Heart left ventricle (tissue), 16 donors: ENCODE measurements around the gene WASF1. TPM values are rescaled to one million over a fixed set of nuclear protein-coding genes. Genes with fewer than 3 reads are reported as not detected.

Experiments used
- ATAC-seq, 4 donors: fragments of 200-7000 bp; cut with Tn5 transposase; one replicate each; pipeline ENCODE4 v1.9.1; 2020 to 2022; ENCODE audit warnings: moderate library complexity in 4 of 4, mild to moderate bottlenecking in 3 of 4, moderate number of reproducible peaks in 1 of 4
- DNase-seq, 5 donors: peaks; one replicate each; pipeline ENCODE4 v3.0.0-alpha.2; 2020
- H3K27ac ChIP-seq, 12 donors: fragments of 200-600 bp; sonication (generic) in 4 of 12; one replicate each; pipeline versions ENCODE4 v1.5.0 to v1.8.0; 2016 to 2022; ENCODE audit warnings: mild to moderate bottlenecking in 2 of 12
- H3K27me3 ChIP-seq, 9 donors: fragments of 200-600 bp; sonication (generic) in 2 of 9; one replicate each; pipeline versions ENCODE4 v1.5.1 to v1.8.0; 2016 to 2022; ENCODE audit warnings: mild to moderate bottlenecking in 3 of 9
- H3K36me3 ChIP-seq, 9 donors: fragments of 200-600 bp; sonication (generic) in 2 of 9; one replicate each; pipeline versions ENCODE4 v1.5.0 to v1.8.0; 2018 to 2022; ENCODE audit warnings: mild to moderate bottlenecking in 2 of 9
- H3K4me1 ChIP-seq, 12 donors: fragments of 200-600 bp; sonication (generic) in 4 of 12; one replicate each; pipeline versions ENCODE4 v1.5.0 to v1.8.0; 2016 to 2022; ENCODE audit warnings: mild to moderate bottlenecking in 3 of 12
- H3K4me3 ChIP-seq, 12 donors: fragments of 200-600 bp; sonication (generic) in 4 of 12; one replicate each; pipeline versions ENCODE4 v1.5.0 to v1.8.0; 2017 to 2022; ENCODE audit warnings: mild to moderate bottlenecking in 9 of 12, moderate library complexity in 4 of 12
- H3K9me3 ChIP-seq, 12 donors: fragments of 200-600 bp; sonication (generic) in 4 of 12; one replicate each; pipeline versions ENCODE4 v1.5.0 to v1.8.0; 2016 to 2022; ENCODE audit warnings: mild to moderate bottlenecking in 1 of 12
- CTCF ChIP-seq, 12 donors: fragments of 200-600 bp; sonication (generic) in 4 of 12; IDR thresholded peaks; one replicate each; pipeline versions ENCODE4 v1.5.0 to v1.8.0; 2018 to 2022; ENCODE audit warnings: antibody characterized with exemption in 12 of 12, mild to moderate bottlenecking in 5 of 12
- POLR2A ChIP-seq, 2 donors: fragments of 450-650 bp; IDR thresholded peaks; one replicate each; pipeline ENCODE4 v1.6.1; 2017; ENCODE audit warnings: antibody characterized with exemption in 2 of 2, mild to moderate bottlenecking in 2 of 2, moderate library complexity in 2 of 2
- WGBS, 4 donors: extraction: QIAGEN DNeasy Blood & Tissue Kit in 2 of 4; methylation state at CpG; one replicate each; pipeline versions ENCODE4 v1.1.5 to v1.1.7; 2013 to 2018; 5-methylcytosine and 5-hydroxymethylcytosine counted together
- intact Hi-C, 10 donors: fragments of 100-400 bp; cut with DNase I; formaldehyde crosslinking; loops; one replicate each; pipeline versions ENCODE4 v1.11.1 to v1.14.2; 2022
- polyA plus RNA-seq, 2 donors: library from polyadenylated mRNA; stranded (reverse); fragments of 200-250 nt; gene quantifications; one replicate each; pipeline ENCODE4 v1.2.3, GENCODE V29; 2013
- total RNA-seq, 9 donors: library from RNA; depleted of rRNA in 2 of 9; stranded (reverse); fragments of >200 nt in 2 of 9; fragmentation: NEBNext Ultra II Directional in 3 of 9; extraction: Animal tissue kit (Norgen Biotek cat#: 25700) in 3 of 9; gene quantifications; one replicate each; pipeline versions ENCODE4 v1.1.0 to v1.2.4, GENCODE V29; 2016 to 2023
- donor health status: ischemic (EF 13 %, LVEDD 7.1; RV severe dilation, severe dysfunction).
- donor health status: healthy with polysubstance abuse.
- donor health status: DM: no; HTN: yes; CAD: no.
- donor health status: DM: no; HTN: no; CAD: no.
- donor health status: ischemic (EF 25% LVEDD 6.9; RV normal size, moderate dysfunction).
- donor health status: ischemic (EF 25% LVEDD 5.7; RV mildly dilated, moderate dysfunction).
- donor health status: healthy.
- donor health status: DM: yes; HTN: yes; CAD: no.
- donor health status: ischemic (EF 35%, LVEDD 5.7; RV mildly dilated, moderate dysfunction).
- donor health status: nonischemic (EF 11% LVEDD 7.7; RV severe dilation, severe dysfunction).
- donor health status: DM: yes; HTN: yes; CAD: no.
- donor health status: PGD.
- donor health status: ischemic (EF 29% LVEDD 5.4; RV normal size, mild dysfunction).
- donor health status: nonischemic (EF 23%, LVEDD 6.1; RV moderate dilation, normal function).

Gene WASF1
- total and polyA plus RNA-seq, 11 donors = 0.54 to 4.2 (median 1.3) TPM

- 21 to 27% (median 23%) methylated on average over 6 of the region's 6 CpGs for WGBS, 4 donors
Measured at GRCh38 chr6:110067837-110068591, 111.5 kb downstream of the WASF1 start.

GRCh38 chr6:110064744-110065524 is 114.5 kb downstream of the WASF1 start:
- no peaks in the 10 kb centered on the region for H3K9me3 ChIP-seq
- DNase-seq = no peak
- TF ChIP-seq POLR2A (IDR thresholded peaks at IDR 0.05) = no peak
- TF ChIP-seq CTCF (IDR thresholded peaks at IDR 0.05) = no peak
- peaks cover 0 to 24% (median 10%) of the 10 kb centered on the region in 9 donors for H3K27me3 ChIP-seq
- no peak overlapping the region for H3K4me3 ChIP-seq
- no peak overlapping the region for H3K27ac ChIP-seq
- ATAC-seq = no peak
- intact Hi-C loops = no loop called here
- 83 to 88% (median 85%) methylated on average over 5 of the region's 5 CpGs for WGBS, 4 donors
- H3K4me1 ChIP-seq = peaks cover 0 to 14% (median 0%) of the 10 kb centered on the region in 12 donors
- H3K36me3 ChIP-seq = no peaks in the 10 kb centered on the region

More at GRCh38 chr6:110067837-110068591, 111.5 kb downstream of the WASF1 start:
- no peaks in the 10 kb centered on the region for H3K36me3 ChIP-seq
- H3K27me3 ChIP-seq = peaks cover 0 to 5% (median 0%) of the 10 kb centered on the region in 9 donors
- ATAC-seq = peak; percentile 71 to 89 (median 80)
- no peak overlapping the region for H3K4me3 ChIP-seq
- TF ChIP-seq CTCF (IDR thresholded peaks at IDR 0.05) (no peak), POLR2A (IDR thresholded peaks at IDR 0.05) (no peak)
- H3K4me1 ChIP-seq = peaks cover 0 to 14% (median 0%) of the 10 kb centered on the region in 12 donors
- peak overlapping the region in 4 of 12 donors; percentile 8 to 62 (median 44) for H3K27ac ChIP-seq
- peak in 2 of 5 donors; percentile 45 to 50 for DNase-seq
- no peaks in the 10 kb centered on the region for H3K9me3 ChIP-seq
- intact Hi-C loops = no loop called here

GRCh38 chr6:110063594-110064263 is 115.7 kb downstream of the WASF1 start:
- intact Hi-C loops = no loop called here
- no peak overlapping the region for H3K27ac ChIP-seq
- peaks cover 0 to 24% (median 10%) of the 10 kb centered on the region in 9 donors for H3K27me3 ChIP-seq
- H3K4me1 ChIP-seq = peaks cover 0 to 12% (median 0%) of the 10 kb centered on the region in 12 donors
- no peaks in the 10 kb centered on the region for H3K9me3 ChIP-seq
- ATAC-seq (no peak), DNase-seq (no peak)
- TF ChIP-seq CTCF (IDR thresholded peaks at IDR 0.05) = no peak
- no peak for TF ChIP-seq POLR2A (IDR thresholded peaks at IDR 0.05)
- WGBS, 4 donors = 58 to 73% (median 61%) methylated on average over 4 to 6 of the region's 6 CpGs
- H3K4me3 ChIP-seq = no peak overlapping the region
- no peaks in the 10 kb centered on the region for H3K36me3 ChIP-seq
